HepG2 (cell line): ENCODE measurements around the gene NIP7. TPM values are rescaled to one million over a fixed set of nuclear protein-coding genes. Genes with fewer than 3 reads are reported as not detected.
A peak's percentile ranks its signal among the peaks of the same experiment; 100 is the strongest.

ENCODE experiments used
- ARNT2 ChIP-seq: sonication (generic); formaldehyde crosslinking; IDR thresholded peaks from 2 replicates; pipeline ENCODE4 v1.8.0; 2022; ENCODE audit warnings: mild to moderate bottlenecking, low read depth, missing genetic modification reagents, moderate library complexity
- DBP ChIP-seq: sonication (generic); formaldehyde crosslinking; IDR thresholded peaks from 2 replicates; pipeline ENCODE4 v1.4.0; 2020; ENCODE audit warnings: missing genetic modification reagents; ENCODE audit errors: not compliant biosample characterization
- EZH2 ChIP-seq: conservative IDR thresholded peaks from 2 replicates; pipeline ENCODE4 v1.6.1; 2012; ENCODE audit warnings: mild to moderate bottlenecking, low read depth, low read length, moderate library complexity
- GRHL1 ChIP-seq: sonication (generic); formaldehyde crosslinking; conservative IDR thresholded peaks from 2 replicates; pipeline ENCODE4 v1.8.0; 2022; ENCODE audit warnings: missing genetic modification reagents
- KAT7 ChIP-seq: IDR thresholded peaks from 2 replicates; pipeline ENCODE4 v1.6.1; 2018; ENCODE audit warnings: borderline replicate concordance, missing compliant biosample characterization
- MIXL1 ChIP-seq: IDR thresholded peaks from 2 replicates; pipeline ENCODE4 v1.6.1; 2016
- MNT ChIP-seq: fragments of 450-650 bp; IDR thresholded peaks from 2 replicates; pipeline ENCODE4 v1.6.1; 2016
- RFXANK ChIP-seq: IDR thresholded peaks from 2 replicates; pipeline ENCODE4 v1.6.1; 2016
- SRSF1 ChIP-seq: fragments of 200-400 bp; formaldehyde crosslinking; optimal IDR thresholded peaks from 2 replicates; pipeline ENCODE3; 2017; ENCODE audit warnings: mild to moderate bottlenecking, low read depth, low read length, moderate library complexity
- THAP11 ChIP-seq: IDR thresholded peaks from 2 replicates; pipeline ENCODE4 v1.6.1; 2016; ENCODE audit warnings: missing biosample characterization, missing genetic modification reagents
- THAP8 ChIP-seq: sonication (generic); formaldehyde crosslinking; IDR thresholded peaks from 2 replicates; pipeline ENCODE4 v1.5.1; 2020; ENCODE audit warnings: missing genetic modification reagents, mild to moderate bottlenecking, borderline replicate concordance
- ZNF362 ChIP-seq: sonication (generic); formaldehyde crosslinking; IDR thresholded peaks from 2 replicates; pipeline ENCODE4 v1.4.0; 2020; ENCODE audit warnings: missing genetic modification reagents, mild to moderate bottlenecking, borderline replicate concordance
- ZNF44 ChIP-seq: sonication (generic); formaldehyde crosslinking; IDR thresholded peaks from 2 replicates; pipeline ENCODE4 v1.5.1; 2020; ENCODE audit warnings: mild to moderate bottlenecking, missing genetic modification reagents
- ZNF446 ChIP-seq: sonication (generic); formaldehyde crosslinking; IDR thresholded peaks from 2 replicates; pipeline ENCODE4 v1.5.0; 2020; ENCODE audit warnings: mild to moderate bottlenecking, missing genetic modification reagents
- ZNF562 ChIP-seq: sonication (generic); formaldehyde crosslinking; IDR thresholded peaks from 2 replicates; pipeline ENCODE4 v1.8.0; 2022; ENCODE audit warnings: missing genetic modification reagents, borderline replicate concordance
- polyA plus RNA-seq, 8 experiments: library from polyadenylated mRNA; depleted of rRNA in 3 of 8; stranded (reverse) in 7 of 8; unstranded in 1 of 8; fragments of >200 nt; fragmentation: Illumina TruSeq in 4 of 8; extraction: Trizol in 4 of 8; gene quantifications; 2 replicates each; pipeline versions ENCODE4 v1.2.1 to v1.2.3, GENCODE V29; 2011 to 2016; ENCODE audit warnings: low read depth in 4 of 8, missing spikeins in 1 of 8, mixed read lengths in 1 of 8; ENCODE audit not compliant: insufficient read depth in 1 of 8
- total RNA-seq, 5 experiments: library from RNA; depleted of rRNA; stranded (reverse); fragments of >200 nt; fragmentation: Illumina TruSeq; extraction: Trizol; gene quantifications; 2 replicates each; pipeline ENCODE4 v1.2.3, GENCODE V29; 2016; ENCODE audit warnings: low read depth in 1 of 5
- TF ChIP-seq, protein P1 (sequence below): sonication (generic); formaldehyde crosslinking; IDR thresholded peaks from 2 replicates; pipeline ENCODE4 v1.5.1; 2020; ENCODE audit warnings: missing genetic modification reagents, mild to moderate bottlenecking, borderline replicate concordance

Gene NIP7
- total and polyA plus RNA-seq, 2 of the 13 experiments (the other 11 are each of a cell fraction or from before 2014, with no cell fraction given), result 15.3 to 114 TPM

DNA sequence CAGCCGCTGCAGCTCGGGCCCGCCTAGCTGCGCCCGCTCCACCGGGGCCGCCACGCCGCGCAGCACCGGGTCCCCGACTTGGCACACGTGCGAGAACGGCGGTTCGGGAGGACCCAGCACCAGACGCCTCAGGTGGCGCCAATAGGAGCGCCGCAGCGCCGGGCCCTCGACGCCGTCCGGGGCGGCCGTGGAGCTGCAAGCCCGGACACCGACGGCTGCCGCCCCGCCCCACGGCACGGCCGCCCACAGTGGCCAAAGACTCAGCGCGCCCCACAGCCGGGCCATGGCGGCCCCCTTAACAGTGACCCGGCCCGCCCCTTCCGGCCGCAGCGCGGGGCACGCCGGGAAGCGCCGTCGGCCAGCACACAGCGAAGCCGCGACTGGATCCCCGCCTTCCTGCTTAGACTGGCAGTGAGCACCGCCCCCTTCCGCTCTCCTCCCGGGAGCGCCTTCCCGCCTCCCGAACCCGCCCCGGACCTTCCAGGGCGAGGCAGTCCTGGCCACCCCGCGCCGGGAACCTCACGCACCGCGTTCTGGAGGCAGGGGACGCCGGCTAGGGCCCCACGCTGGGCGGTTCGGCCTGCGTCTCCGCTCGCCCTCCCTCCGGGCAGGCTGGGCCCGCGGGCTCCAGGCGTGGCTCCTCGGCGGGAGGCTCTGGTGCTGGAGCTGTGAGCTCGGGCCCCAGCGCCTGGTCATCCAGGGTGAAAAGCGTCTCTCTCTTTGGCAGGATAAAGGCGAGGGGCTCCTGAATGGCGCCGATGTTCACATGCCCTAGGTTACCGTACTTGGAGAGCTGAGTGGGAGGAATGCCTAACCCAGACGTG, 9.1 kb upstream of the NIP7 start, which contains the start of gene PDF (continued):
- TF ChIP-seq MNT (peak; percentile 54), EZH2 (no peak), ZNF44 (CRISPR knock-in tag) (peak; percentile 98), THAP8 (peak; percentile 25; the same call in 1 of the 2 replicates), ZNF362 (no peak), ZNF562 (CRISPR knock-in tag) (no peak; the same call in 1 of the 2 replicates), RFXANK (CRISPR knock-in tag) (peak; percentile 67; the same call in 1 of the 2 replicates), KAT7 (CRISPR knock-in tag) (peak; percentile 94; the same call in 1 of the 2 replicates), THAP11 (CRISPR knock-in tag) (peak; percentile 93), DBP (no peak), ARNT2 (CRISPR knock-in tag) (peak; percentile 91), ZNF446 (CRISPR knock-in tag) (peak; percentile 90; the same call in 1 of the 2 replicates), MIXL1 (CRISPR knock-in tag) (peak; percentile 80; the same call in 1 of the 2 replicates), SRSF1 (no peak), GRHL1 (CRISPR knock-in tag) (no peak)
- TF ChIP-seq, protein P1, sequence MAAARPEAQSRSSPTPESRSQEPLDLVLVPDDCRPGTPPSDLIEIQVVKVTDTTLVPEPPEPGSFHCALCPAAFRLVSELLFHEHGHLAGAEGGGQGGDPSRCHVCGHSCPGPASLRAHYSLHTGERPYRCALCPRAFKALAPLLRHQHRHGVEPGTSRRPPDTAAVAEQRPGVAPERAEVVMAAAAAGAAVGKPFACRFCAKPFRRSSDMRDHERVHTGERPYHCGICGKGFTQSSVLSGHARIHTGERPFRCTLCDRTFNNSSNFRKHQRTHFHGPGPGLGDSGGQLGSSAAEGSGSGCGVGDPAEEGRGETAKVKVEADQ (CRISPR knock-in tag), result peak; percentile 32; the same call in 1 of the 2 replicates
